HG02943 (cell line): ENCODE data around the gene ZFR.
"Not testable (repeated sequence)": the region's sequence is repeated elsewhere in the genome, so short reads cannot be mapped to it uniquely, and the experiment has no call there.

Source experiments
- ATAC-seq: cut with Tn5 transposase; IDR thresholded peaks from one replicate; pipeline ENCODE4 v1.9.1; 2021; ENCODE audit warnings: mild to moderate bottlenecking, low read depth, moderate library complexity; ENCODE audit not compliant: unreplicated experiment

ZFR gene

DNA sequence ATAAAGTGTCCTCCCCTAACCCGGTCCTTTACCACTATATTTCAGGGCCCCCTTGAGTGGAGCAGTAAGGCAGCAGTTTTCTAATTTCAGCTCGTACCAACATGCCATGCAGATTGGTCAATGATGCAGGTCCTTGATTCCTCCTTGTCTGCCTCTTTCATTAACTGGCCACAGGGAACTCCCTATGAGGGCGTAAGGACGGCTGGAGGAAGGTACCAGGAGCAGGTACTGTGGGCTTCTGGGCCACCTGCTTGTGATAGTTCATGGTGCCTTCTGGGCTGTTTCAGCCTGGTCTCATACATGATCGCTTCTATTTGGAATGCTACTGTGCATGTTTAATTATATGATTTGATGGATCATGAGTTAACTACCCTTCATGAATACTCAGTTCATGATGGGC, 9.4 kb upstream of the ZFR start:
- no peak for ATAC-seq

DNA sequence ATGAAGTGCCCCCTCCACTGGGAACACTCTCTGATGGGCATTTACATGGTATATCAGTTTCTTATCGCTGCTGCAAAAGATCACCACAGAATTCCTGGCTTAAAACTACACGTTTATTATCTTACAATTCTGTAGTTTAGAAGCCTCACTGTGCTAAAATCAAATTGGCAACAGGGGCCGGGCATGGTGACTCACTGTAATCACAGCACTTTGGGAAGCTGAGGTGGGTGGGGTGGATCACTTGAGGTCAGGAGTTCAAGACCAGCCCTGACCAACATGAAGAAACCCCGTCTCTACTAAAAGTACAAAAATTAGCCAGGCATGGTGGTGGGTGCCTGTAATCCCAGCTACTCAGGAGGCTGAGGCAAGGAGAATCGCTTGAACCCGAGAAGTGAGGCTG, 7.8 kb upstream of the ZFR start:
- not testable (repeated sequence) for ATAC-seq

DNA sequence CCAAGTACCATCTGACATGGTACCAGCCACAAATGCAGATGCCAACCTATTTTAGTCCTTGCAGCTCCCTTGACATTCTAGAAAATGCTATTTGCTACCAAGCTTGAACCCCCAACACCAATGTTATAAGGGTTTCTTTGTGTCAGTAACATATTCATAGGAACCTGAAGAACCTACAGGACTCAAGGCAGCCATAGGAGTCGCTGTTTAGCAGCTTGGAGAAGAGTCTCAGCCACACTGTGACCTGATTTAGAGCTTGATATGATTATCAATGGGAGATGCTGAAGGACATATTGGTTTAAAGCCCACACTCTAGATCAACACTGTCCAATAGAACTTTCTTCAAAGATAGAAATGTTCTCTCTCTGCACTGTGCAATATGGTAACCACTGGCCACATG, 6.4 kb upstream of the ZFR start:
- no peak for ATAC-seq

DNA sequence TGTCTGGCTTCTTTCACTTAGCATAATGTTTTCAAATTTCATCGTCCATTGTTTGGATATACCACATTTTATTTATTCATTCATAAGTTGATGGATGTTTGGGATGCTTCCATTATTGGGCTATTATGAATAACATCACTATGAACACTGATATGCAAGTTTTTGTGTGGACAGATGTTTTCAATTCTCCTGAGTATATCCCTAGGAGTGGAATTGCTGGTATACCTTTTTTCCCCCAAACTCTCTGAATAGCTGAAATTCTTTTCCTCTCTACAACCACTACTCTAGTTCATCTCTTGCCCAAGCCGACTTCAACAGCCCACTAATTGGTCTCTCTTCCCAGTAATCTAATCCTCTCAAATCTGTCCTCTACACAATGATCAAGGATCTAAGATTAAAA, 4.7 kb upstream of the ZFR start:
- no peak for ATAC-seq

DNA sequence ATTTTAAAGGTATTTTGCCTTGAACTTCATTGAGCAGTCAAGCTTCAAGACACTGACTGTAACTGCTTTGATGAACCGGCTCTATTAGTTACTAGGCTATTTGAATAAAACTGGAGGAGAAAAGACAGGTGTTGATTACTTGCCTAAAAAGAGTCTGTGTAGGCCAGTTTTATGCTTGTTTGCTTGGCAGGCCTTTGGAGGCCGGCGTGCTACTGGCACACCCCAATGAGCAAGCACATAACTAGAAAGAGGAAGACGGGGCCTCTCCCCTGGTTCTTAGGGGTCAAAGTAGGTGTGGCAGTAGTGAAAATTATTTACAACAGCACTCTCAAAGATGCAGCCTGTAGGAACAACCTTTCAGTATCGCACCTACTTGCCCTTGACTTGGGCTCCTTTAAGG, 2.1 kb upstream of the ZFR start:
- ATAC-seq = no peak

DNA sequence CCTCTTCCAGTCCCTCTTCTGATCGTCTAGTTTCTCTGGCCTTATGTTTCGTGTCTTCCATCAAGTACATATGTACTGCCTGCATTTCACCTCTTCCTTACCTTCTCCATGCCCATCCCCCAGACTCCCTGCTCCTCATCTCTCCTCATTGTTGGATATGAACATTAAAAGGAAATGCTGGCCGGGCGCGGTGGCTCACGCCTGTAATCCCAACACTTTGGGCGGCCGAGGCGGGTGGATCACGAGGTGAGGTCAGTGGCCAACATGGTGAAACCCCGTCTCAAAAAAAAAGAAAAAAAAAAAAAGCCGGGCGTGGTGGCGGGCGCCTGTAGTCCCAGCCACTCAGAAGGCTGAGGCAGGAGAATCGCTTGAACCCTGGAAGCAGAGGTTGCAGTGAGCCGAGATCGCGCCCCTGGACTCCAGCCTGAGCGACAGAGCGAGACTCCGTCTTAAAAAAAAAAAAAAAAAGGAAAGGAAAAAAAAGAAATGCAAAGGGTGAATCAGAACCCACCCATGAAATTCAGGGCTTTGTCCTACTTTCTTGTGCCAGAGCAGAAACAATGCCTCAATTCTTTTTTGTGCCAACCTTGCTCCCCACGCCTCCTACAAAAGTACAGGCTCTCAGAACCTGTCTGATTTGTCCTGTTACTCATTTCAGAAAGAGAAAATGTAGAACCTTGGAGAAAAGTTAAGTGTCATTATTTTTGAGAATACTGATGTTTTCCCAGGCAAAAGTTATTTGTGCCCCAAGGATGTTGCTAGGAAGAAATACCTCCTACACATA, 1.5 kb upstream of the ZFR start:
- ATAC-seq = no peak

DNA sequence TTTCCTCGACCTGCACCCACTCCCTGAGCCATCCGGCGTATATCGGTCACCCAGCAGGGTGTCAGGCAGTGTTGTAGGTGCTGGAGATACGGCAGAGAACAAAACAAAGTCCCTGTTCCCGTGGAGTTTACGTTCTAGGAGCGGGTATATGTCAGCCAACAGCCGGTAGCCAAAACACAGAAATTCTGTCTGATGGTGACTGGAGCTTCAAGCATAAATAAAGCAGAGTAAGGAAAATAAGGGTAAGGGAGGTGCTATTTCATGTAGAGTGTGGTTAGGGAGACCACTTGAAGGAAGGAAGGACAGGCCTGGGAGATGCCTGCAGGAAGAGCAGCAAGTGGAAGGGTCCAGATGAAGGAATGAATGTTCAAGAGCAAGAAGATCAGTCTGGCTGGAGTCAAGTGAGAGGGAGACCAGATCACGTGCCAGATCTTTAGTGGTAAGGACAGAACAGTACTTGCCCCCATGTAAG, 783 bp upstream of the ZFR start:
- no peak for ATAC-seq

DNA sequence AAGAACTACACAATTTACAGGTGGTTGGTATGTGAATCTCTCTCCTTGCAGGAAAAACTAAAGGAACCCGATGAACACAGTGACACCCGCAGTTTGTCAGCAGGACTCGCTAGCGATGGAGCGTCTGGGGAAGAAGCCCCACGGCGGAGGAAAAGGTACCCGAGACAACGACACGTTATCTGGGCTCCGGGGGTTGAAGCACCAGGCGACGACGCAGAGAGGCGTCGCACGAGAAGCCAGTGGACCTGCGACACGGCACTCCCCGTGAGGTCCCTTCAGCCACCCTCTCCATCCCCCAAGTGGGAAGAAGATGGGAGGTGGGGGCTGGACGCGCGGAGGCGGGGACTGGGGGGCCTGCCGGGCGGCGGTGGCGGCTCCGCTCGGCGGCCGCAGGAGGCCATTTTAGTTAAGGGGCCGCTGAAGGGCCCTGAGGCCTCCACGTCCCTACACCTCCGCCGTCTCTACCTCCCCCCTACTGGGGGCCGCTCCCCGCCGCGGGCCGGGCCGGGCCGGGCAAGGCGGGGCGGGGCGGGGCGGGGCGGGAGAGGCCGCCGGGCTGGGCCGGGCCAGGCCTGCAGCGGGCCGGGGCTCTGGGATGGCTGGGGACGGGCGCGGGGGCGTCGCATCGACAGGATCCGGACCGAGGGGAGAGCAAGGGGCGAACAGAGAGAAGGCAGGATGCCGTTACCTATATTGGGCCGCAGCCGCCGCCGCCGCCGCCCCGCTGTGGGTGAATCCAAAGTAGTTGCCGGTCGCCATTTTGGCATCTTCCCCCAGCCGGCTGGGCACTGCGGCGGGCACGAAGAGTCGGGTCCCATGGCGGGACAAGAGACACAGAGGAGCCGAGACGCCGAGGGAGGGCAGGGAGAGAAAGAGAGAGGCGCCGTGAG, 754 bp downstream of the ZFR start:
- peak; percentile 35 for ATAC-seq

DNA sequence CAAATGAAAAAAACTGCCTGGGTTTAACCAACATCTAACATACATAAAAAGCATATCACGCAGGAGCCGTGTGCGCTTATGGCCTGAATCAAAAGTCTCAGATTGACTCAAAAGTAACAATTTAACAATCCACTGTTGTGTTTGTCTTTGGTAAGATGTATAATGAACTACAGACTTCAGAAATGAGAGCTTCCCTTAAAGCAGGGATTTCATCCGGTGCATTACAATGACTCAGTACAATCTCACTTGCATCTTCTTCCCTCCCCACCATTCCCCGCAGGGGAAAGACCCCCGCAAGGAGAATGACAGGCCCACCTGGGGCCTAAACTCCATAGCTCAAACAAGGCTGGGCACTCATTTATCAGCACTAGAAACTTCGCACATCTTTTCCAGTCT, 1.4 kb downstream of the ZFR start:
- peak; percentile 38 for ATAC-seq

DNA sequence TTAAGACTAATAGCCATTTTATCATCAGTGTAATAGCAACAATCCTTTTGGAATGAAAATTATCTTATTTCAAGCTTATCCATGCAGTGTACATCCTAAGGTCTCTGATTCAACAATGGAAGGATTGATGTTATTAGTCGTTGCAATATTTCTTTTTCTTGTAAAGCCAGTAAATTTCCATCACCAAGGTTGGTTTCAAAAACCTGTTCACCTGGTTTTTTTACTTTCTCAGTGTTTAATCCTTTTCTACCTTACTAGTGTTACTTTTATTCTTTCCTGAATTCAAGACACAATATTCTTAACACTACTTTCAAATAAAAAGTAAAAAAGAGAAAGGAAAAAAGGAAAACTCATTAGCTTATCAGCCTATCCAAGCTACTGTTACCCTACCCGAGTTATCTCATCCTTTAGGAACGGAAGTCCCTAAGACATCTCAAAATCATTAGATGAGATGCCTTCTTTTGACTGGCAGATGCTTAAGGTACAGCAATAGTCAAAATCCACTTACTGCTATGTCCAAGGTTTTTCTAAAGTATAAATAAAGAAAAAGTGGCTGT, 5.4 kb downstream of the ZFR start:
- no peak for ATAC-seq

DNA sequence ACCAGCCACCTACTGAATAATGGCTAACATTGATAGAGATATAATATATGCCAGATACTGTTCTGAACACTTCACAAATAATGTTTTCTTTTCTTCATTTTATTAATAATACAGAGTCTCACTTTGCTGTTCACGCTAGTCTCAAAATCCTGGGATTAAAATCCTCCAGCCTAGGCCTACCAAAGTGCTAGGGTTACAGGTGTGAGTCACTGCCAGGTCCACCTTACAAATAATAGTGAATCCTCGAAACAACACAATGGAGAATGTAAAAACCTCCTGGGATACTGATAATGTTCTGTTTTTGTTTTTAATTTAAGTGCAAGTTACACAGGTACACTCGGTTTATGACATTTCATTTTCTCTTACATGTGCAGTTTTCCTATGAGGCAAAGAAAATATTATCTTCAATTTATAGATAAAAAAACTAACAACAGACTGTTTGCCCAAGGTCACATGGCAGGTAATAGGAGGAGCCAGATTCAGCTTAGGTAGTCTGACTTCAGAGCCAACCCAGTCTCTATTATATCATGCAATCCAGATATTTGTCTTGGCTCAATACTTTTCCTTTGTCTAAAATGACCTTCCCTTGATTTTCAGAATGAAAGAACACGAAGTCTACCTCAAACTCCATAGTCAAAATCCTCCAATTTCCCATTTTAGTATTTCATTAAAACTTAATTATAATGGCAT, 7.8 kb downstream of the ZFR start:
- no peak for ATAC-seq

DNA sequence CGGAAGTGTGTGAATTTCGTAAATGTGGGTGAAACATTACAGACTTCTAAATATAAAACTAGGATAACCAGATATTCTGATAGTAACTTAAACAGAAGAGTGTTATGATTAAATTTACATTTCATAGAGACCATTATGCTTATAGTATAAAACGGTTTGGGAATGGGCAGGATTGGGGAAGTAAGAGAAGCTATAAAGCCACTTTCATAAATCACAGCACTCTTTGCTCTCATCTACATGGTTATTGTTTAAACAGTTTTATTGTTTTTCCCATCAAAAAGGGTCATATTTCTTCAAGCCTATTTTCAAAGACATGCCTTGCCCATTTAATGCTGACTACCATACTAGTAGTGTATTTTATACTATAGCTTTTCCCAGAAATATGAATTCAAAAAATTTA, 9.2 kb downstream of the ZFR start:
- no peak for ATAC-seq

DNA sequence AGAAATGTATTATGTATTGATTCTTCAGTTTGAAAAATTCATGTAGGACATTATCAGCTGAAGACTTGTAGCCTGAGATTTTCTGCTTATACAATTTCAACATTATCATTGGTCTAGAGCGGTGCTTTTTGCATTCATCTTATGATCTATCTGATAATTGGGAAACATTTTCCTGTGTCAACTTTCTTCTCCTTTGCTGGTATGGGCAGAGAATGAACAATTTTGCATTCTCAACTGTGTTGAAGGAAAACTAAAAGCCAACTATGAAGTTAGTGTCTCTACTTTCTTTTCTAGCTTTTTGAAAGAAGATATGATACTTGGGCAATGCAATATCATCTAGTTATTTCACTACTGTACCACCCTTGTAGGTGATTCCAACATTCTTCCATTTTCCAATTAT, 10.3 kb downstream of the ZFR start:
- ATAC-seq = no peak

DNA sequence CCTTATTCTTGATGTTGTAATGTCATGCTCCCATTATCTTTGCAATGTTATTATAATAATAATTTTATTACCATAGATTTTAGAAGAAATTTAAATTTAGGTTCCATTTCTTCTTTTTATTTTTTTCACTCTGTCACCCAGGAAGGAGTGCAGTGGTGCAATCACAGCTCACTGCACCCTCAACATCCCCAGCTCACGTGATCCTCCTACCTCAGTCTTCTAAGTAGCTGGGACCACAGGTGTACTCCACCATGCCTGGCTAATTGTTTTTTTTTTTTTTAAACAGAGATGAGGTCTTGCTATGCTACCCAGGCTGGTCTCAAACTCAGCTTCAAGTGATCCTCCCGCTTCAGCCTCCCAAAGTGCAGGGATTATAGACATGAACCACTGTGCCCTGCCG, 11.9 kb downstream of the ZFR start:
- ATAC-seq = no peak

DNA sequence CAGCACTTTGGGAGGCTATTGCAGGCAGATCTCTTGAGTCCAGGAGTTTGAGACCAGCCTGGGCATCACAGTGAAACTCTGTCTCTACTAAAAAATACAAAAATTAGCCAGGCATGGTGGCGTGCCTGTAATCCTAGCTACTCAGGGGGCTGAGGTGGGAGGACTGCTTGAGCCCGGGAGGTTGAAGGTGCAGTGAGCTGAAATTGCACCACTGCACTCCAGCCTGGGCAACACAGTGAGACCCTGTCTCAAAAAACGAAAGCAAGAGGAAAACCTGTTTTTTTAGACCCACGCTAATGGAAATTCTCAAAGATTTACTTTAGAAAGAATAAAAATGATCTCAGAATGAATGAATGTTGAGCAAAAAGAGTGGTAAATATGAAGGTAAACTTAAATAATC, 13.7 kb downstream of the ZFR start:
- ATAC-seq = not testable (repeated sequence)

DNA sequence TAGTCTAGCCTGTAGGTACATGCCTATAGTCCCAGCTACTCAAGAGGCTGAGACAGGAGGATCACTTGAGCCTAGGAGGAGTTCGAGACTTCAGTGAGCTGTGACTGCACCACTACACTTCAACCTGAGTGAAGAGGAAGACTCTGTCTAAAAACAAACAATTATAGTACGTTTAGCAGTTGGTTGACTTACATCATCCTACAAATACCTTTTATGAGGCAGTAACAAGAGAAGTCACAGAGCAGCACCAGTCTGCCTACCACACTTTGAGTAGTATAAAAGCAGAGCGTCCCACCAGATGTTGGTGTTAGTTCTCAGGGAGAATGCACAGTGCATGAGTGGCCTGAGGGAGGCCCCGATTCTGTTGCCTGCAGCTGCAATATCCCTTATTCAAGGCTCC, 16.1 kb downstream of the ZFR start:
- no peak for ATAC-seq

DNA sequence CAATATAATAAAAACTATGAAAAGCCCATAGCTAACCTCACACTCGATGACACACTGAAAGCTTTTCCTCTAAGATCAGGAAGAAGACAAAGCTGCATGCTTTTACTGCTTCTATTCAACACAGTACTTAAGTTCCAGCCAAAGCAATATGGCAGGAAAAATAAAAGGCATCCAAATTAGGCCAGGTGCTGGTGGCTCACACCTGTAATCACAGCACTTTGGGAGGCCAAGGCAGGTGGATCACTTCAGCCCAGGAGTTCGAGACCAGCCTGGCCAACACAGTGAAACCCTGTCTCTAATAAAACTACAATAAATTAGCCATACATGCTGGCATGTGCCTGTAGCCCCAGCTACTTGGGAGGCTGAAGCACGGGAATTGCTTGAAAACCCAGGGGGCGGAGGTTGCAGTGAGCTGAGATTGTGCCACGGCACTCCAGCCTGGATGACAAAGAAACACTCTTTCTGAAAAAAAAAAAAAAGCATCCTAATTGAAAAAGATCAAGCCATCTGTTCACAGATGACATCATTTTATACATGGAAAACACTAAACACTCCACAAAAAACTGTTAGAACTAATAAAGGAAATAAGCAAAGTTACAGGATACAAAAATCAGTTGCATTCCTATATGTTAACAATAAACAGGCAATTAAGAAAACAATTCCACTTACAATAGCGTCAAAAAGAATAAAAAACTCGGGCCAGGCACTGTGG, 17.9 kb downstream of the ZFR start:
- ATAC-seq = no peak

DNA sequence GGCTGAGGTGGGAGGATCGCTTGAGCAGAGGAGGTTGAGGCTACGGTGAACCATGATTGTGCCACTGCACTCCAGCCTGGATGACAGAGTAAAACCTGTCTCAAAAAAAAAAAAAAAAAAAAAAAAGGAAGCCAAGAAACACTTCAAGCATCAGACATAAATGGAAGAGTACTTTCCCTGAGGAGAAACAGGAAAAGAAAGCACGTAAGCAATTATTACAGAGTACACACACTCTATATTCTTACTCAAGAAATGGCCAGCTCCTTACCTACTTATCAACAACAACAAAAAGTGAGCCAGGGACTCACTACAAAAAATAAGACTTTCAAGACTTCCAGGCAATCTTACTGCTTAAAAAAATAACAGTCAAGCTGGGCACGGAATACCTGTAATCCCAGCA, 21.8 kb downstream of the ZFR start:
- ATAC-seq = no peak

DNA sequence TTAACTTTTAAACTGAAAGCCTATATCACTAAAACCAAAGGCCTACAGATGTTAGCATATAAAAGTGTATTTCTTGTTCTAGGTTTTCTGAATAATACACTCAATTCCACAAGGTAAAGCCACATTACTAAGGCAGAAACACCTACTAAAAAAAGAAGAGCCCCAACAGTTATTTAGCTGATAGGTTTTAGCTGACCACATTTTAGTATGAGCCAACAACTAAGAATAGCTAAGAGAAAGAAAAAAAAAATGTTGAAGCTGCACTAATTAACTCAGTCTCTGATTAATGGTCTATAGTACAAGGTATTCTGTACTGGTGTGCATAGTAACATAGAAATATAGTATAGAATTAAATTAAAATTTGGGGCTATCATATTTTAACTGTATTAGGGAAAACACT, 23.5 kb downstream of the ZFR start:
- ATAC-seq = no peak

DNA sequence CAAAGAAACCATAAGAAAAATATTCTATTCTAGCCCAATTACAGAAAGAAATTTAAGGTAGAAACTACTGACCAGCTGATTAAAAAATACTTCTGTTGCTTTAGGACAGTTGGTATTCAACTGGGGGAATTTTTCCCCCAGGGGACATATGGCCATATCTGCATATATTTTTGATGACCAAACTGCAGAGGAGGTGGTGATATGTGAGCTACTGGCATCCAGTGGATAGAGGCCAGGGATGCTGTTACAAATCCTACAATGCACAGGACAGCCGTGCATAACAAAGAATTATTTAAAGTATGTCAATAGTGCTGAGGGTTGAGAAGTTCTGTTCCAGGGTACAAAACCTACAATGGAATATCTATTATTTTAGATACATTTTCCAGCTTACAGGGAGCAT, 24.0 kb downstream of the ZFR start:
- no peak for ATAC-seq
